H1 (cell line): ENCODE data around the gene UTP3. TPM values are rescaled to one million over a fixed set of nuclear protein-coding genes. Genes with fewer than 3 reads are reported as not detected.

Experiments
- CTCF ChIA-PET: fragments of 300-600 bp; sonication (Branson Sonifier 250); formaldehyde crosslinking; loops from one replicate; lab custom pipeline; 2021; ENCODE audit not compliant: partially characterized antibody; lab: Charles Lee
- POLR2A ChIA-PET: fragments of 300-600 bp; sonication (Branson Sonifier 250); formaldehyde crosslinking; loops from one replicate; lab custom pipeline; 2021; ENCODE audit warnings: inconsistent platforms; ENCODE audit not compliant: partially characterized antibody; lab: Charles Lee
- DNase-seq, 2 experiments: peaks; one replicate each; pipeline versions ENCODE4 v3.0.0 to v3.0.0-alpha.2; 2010 to 2022; ENCODE audit warnings: low spot score in 2 of 2, low read depth in 1 of 2, mixed read lengths in 1 of 2
- FAIRE-seq: peaks from 2 replicates; lab custom pipeline; 2011; peaks lifted over from hg19 to GRCh38; lab: Jason Lieb, UNC
- H2AFZ ChIP-seq: 2 replicates; pipeline ENCODE4 v1.8.1; 2012; ENCODE audit warnings: low read length, inconsistent platforms
- H2AK5ac ChIP-seq: 2 replicates; pipeline ENCODE4 v1.6.1; 2013; ENCODE audit warnings: low read depth, low read length
- H2BK120ac ChIP-seq: replicated peaks from 2 replicates; pipeline ENCODE3; 2013; ENCODE audit warnings: low read depth, low read length, inconsistent platforms
- H2BK12ac ChIP-seq: 2 replicates; pipeline ENCODE4 v1.6.1; 2013; ENCODE audit warnings: low read depth, low read length
- H2BK15ac ChIP-seq: 2 replicates; pipeline ENCODE4 v1.6.1; 2013; ENCODE audit warnings: low read length
- H2BK20ac ChIP-seq: 2 replicates; pipeline ENCODE4 v1.6.1; 2013; ENCODE audit warnings: low read length
- H2BK5ac ChIP-seq: 2 replicates; pipeline ENCODE4 v1.6.1; 2013; ENCODE audit warnings: low read depth, low read length
- H3K14ac ChIP-seq: 2 replicates; pipeline ENCODE4 v1.6.1; 2013; ENCODE audit warnings: inconsistent platforms; ENCODE audit not compliant: insufficient read length
- H3K18ac ChIP-seq: 2 replicates; pipeline ENCODE4 v1.6.1; 2013; ENCODE audit warnings: low read length; ENCODE audit errors: extremely low read depth
- H3K23ac ChIP-seq: 2 replicates; pipeline ENCODE4 v1.6.1; 2013; ENCODE audit warnings: inconsistent platforms; ENCODE audit not compliant: insufficient read length
- H3K23me2 ChIP-seq: 2 replicates; pipeline ENCODE4 v1.6.1; 2013; ENCODE audit warnings: low read depth, low read length
- H3K27ac ChIP-seq: 2 replicates; pipeline ENCODE4 v1.6.1; 2011; ENCODE audit warnings: low read depth, low read length, inconsistent platforms
- H3K27me3 ChIP-seq, 4 experiments: replicated peaks in 1 of 4; 1 replicate in 1 of 4; 2 replicates in 3 of 4; pipeline versions ENCODE4 v1.6.1 to v1.8.1; 2011 to 2013; ENCODE audit warnings: low read length in 3 of 4, mild to moderate bottlenecking in 3 of 4, inconsistent platforms in 2 of 4, mixed read lengths in 2 of 4, moderate library complexity in 1 of 4; ENCODE audit not compliant: control insufficient read depth in 3 of 4, insufficient read depth in 3 of 4; ENCODE audit errors: extremely low read depth in 1 of 4
- H3K36me3 ChIP-seq, 4 experiments: 2 replicates each; pipeline versions ENCODE4 v1.6.1 to v1.8.1; 2011 to 2013; ENCODE audit warnings: mild to moderate bottlenecking in 4 of 4, low read length in 3 of 4, moderate library complexity in 2 of 4, control low read depth in 1 of 4, inconsistent platforms in 1 of 4; ENCODE audit not compliant: insufficient read depth in 4 of 4, control insufficient read depth in 2 of 4
- H3K4ac ChIP-seq: replicated peaks from 2 replicates; pipeline ENCODE3; 2013; ENCODE audit warnings: low read length, low read depth, mixed read lengths, inconsistent platforms; ENCODE audit not compliant: insufficient read length
- H3K4me1 ChIP-seq, 4 experiments: replicated peaks in 1 of 4; 1 replicate in 1 of 4; 2 replicates in 3 of 4; pipeline versions ENCODE4 v1.6.1 to v1.8.1; 2011 to 2013; ENCODE audit warnings: low read length in 3 of 4, inconsistent platforms in 2 of 4, mixed read lengths in 1 of 4; ENCODE audit not compliant: insufficient read depth in 4 of 4, control insufficient read depth in 3 of 4
- H3K4me2 ChIP-seq, 2 experiments: 2 replicates each; pipeline versions ENCODE4 v1.6.1 to v1.8.1; 2011 to 2013; ENCODE audit warnings: low read depth in 2 of 2, low read length in 2 of 2, control low read depth in 1 of 2, inconsistent platforms in 1 of 2, mild to moderate bottlenecking in 1 of 2; ENCODE audit not compliant: insufficient read depth in 1 of 2
- H3K4me3 ChIP-seq, 4 experiments: fragments of 200-600, 300-600 bp in 1 of 4; sonication (generic), shearing (Covaris generic), sonication (Bioruptor Twin) in 1 of 4; 2 replicates each; pipeline versions ENCODE4 v1.5.1 to v1.8.1; 2011 to 2016; ENCODE audit warnings: low read length in 4 of 4, low read depth in 3 of 4, control low read depth in 2 of 4, inconsistent platforms in 2 of 4, mild to moderate bottlenecking in 2 of 4, mixed read lengths in 1 of 4, moderate library complexity in 1 of 4; ENCODE audit not compliant: insufficient read depth in 2 of 4; ENCODE audit errors: extremely low read depth in 1 of 4
- H3K56ac ChIP-seq: replicated peaks from 2 replicates; pipeline ENCODE3; 2013; ENCODE audit warnings: low read depth, mild to moderate bottlenecking, mixed read lengths, low read length, inconsistent platforms; ENCODE audit not compliant: insufficient read length
- H3K79me1 ChIP-seq: 2 replicates; pipeline ENCODE4 v1.6.1; 2013; ENCODE audit warnings: low read depth, low read length, control low read depth
- H3K79me2 ChIP-seq, 2 experiments: 2 replicates each; pipeline versions ENCODE4 v1.6.1 to v1.8.1; 2012 to 2013; ENCODE audit warnings: low read length in 2 of 2, mild to moderate bottlenecking in 2 of 2, inconsistent platforms in 1 of 2; ENCODE audit not compliant: insufficient read depth in 2 of 2, control insufficient read depth in 1 of 2
- H3K9ac ChIP-seq, 4 experiments: replicated peaks in 1 of 4; 1 replicate in 1 of 4; 2 replicates in 3 of 4; pipeline versions ENCODE4 v1.6.1 to v1.8.1; 2011 to 2013; ENCODE audit warnings: low read depth in 3 of 4, low read length in 3 of 4, control low read depth in 2 of 4, mild to moderate bottlenecking in 2 of 4, moderate library complexity in 2 of 4, inconsistent platforms in 1 of 4; ENCODE audit errors: extremely low read depth in 1 of 4
- H3K9me3 ChIP-seq, 2 experiments: 2 replicates each; pipeline versions ENCODE4 v1.6.1 to v1.8.1; 2012 to 2013; ENCODE audit warnings: mild to moderate bottlenecking in 2 of 2, moderate library complexity in 2 of 2, control low read depth in 1 of 2, inconsistent platforms in 1 of 2, low read depth in 1 of 2, low read length in 1 of 2, mixed read lengths in 1 of 2; ENCODE audit not compliant: insufficient read depth in 2 of 2
- H4K20me1 ChIP-seq, 2 experiments: replicated peaks in 1 of 2; 2 replicates each; pipeline versions ENCODE3 to v1.8.1; 2011 to 2013; ENCODE audit warnings: inconsistent platforms in 2 of 2, low read length in 2 of 2, mild to moderate bottlenecking in 1 of 2; ENCODE audit not compliant: insufficient read depth in 2 of 2, control insufficient read depth in 1 of 2
- H4K5ac ChIP-seq: 2 replicates; pipeline ENCODE4 v1.6.1; 2013; ENCODE audit warnings: low read length, low read depth, mixed read lengths, inconsistent platforms; ENCODE audit not compliant: insufficient read length
- H4K8ac ChIP-seq: 2 replicates; pipeline ENCODE4 v1.8.0; 2013; ENCODE audit warnings: mild to moderate bottlenecking, moderate library complexity, low read length, inconsistent platforms; ENCODE audit not compliant: insufficient read depth; ENCODE audit errors: extremely low read depth
- H4K91ac ChIP-seq: replicated peaks from 2 replicates; pipeline ENCODE3; 2013; ENCODE audit warnings: low read length, mixed read lengths, inconsistent platforms; ENCODE audit not compliant: insufficient read length
- CHD2 ChIP-seq: IDR thresholded peaks from 2 replicates; pipeline ENCODE4 v1.6.1; 2012; ENCODE audit warnings: low read length, improper control_type of control experiment
- E2F6 ChIP-seq: IDR thresholded peaks from 2 replicates; pipeline ENCODE4 v1.6.1; 2012; ENCODE audit warnings: inconsistent platforms
- SIN3A ChIP-seq, 2 experiments: IDR thresholded peaks in 1 of 2; conservative IDR thresholded peaks in 1 of 2; 2 replicates each; pipeline ENCODE4 v1.6.1; 2011 to 2012; ENCODE audit warnings: low read length in 2 of 2, improper control_type of control experiment in 1 of 2, low read depth in 1 of 2, mild to moderate bottlenecking in 1 of 2
- TAF1 ChIP-seq: IDR thresholded peaks from 2 replicates; pipeline ENCODE4 v1.6.1; 2011; ENCODE audit warnings: mild to moderate bottlenecking, low read depth, low read length
- TCF12 ChIP-seq: IDR thresholded peaks from 2 replicates; pipeline ENCODE4 v1.6.1; 2011; ENCODE audit warnings: low read depth, mild to moderate bottlenecking, low read length
- WGBS, 2 experiments: shearing (Covaris generic) in 1 of 2; methylation state at CpG; one replicate each; pipeline versions ENCODE4 v1.1.6 to v1.1.7; 2013 to 2015; ENCODE audit warnings: low lambda C conversion rate in 2 of 2, mixed read lengths in 2 of 2, inconsistent platforms in 1 of 2, low coverage in 1 of 2, missing lambda C conversion rate in 1 of 2; ENCODE audit not compliant: insufficient replicate concordance in 2 of 2, insufficient coverage in 1 of 2, insufficient read length in 1 of 2; ENCODE audit errors: extremely low coverage in 1 of 2, missing lambda C conversion rate in 1 of 2; 5-methylcytosine and 5-hydroxymethylcytosine counted together
- long read RNA-seq, 2 experiments: library from RNA in 1 of 2; library from capped mRNA in 1 of 2; stranded (forward); transcript quantifications; one replicate each; pipeline ENCODE4 v2.0.0, GENCODE V29; 2021; ENCODE audit warnings: inconsistent platforms in 1 of 2
- polyA minus RNA-seq, 3 experiments: library from RNA; depleted of rRNA, polyadenylated mRNA; stranded (reverse); fragments of >200 nt; gene quantifications; 1 replicate in 2 of 3; 2 replicates in 1 of 3; pipeline ENCODE4 v1.2.3, GENCODE V29; 2011
- polyA plus RNA-seq, 7 experiments: library from polyadenylated mRNA; depleted of rRNA in 3 of 7; stranded (reverse) in 5 of 7; unstranded in 2 of 7; fragments of >200 nt in 5 of 7; fragments of 200-250 nt in 2 of 7; gene quantifications; 1 replicate in 5 of 7; 2 replicates in 1 of 7; 4 replicates in 1 of 7; pipeline versions ENCODE4 v1.2.1 to v1.2.3, GENCODE V29; 2011 to 2013; ENCODE audit warnings: missing spikeins in 2 of 7, mixed read lengths in 2 of 7
- total RNA-seq: library from RNA; stranded (reverse); fragmentation: NEBNext Ultra II Directional; extraction: Animal tissue kit (Norgen Biotek cat#: 25700); gene quantifications from 2 replicates; pipeline ENCODE4 v1.2.1, GENCODE V29; 2021

Gene UTP3
- 50.6 and 51.3 TPM in 2 replicates for total RNA-seq
- polyA plus RNA-seq (2011; rRNA removed), result 11.2 and 11.8 TPM in 2 replicates
- polyA plus RNA-seq (2011; cell fraction: cytosol; rRNA removed), result 28.4 TPM
- polyA plus RNA-seq (2011; cell fraction: nucleus; rRNA removed), result 12.8 TPM
- 46.0 to 69.3 TPM (median 52.7 TPM) in 4 replicates for polyA plus RNA-seq (2012, experiment 1 of 2)
- 11.2 TPM for polyA plus RNA-seq (2012, experiment 2 of 2)
- 50.3 TPM for polyA plus RNA-seq (2013, experiment 1 of 2)
- polyA plus RNA-seq (2013, experiment 2 of 2), result 49.7 TPM
- polyA minus RNA-seq (2011; rRNA and poly(A)+ RNA removed), result 4.8 and 5.4 TPM in 2 replicates
- 7.3 TPM for polyA minus RNA-seq (2011; cell fraction: cytosol; rRNA and poly(A)+ RNA removed)
- 8.0 TPM for polyA minus RNA-seq (2011; cell fraction: nucleus; rRNA and poly(A)+ RNA removed)
- long read RNA-seq, experiment 1, transcript UTP3-201 (1 exons, 2,073 nt), result major isoform, 38 of 38 reads
- long read RNA-seq, experiment 1, partial matches to known transcripts, result 0 of 38 reads
- long read RNA-seq, experiment 1, other reads (novel, unspliced or antisense), result 0 of 38 reads
- long read RNA-seq, experiment 2, transcript UTP3-201 (1 exons, 2,073 nt), result major isoform, 48 of 48 reads
- long read RNA-seq, experiment 2, partial matches to known transcripts, result 0 of 48 reads
- long read RNA-seq, experiment 2, other reads (novel, unspliced or antisense), result 0 of 48 reads

- H4K20me1 ChIP-seq, result no peaks in the 10 kb centered on the region
- peak within 1 kb of the TSS; percentile 91 to 94 (median 92) for H3K9ac ChIP-seq
- H3K56ac ChIP-seq, result peak within 1 kb of the TSS; percentile 84
- peak within 1 kb of the TSS; percentile 96 for H2BK5ac ChIP-seq
- H2BK120ac ChIP-seq, result no peak within 1 kb of the TSS
- peak within 1 kb of the TSS; percentile 77 to 93 for H3K4me2 ChIP-seq
- no peak within 1 kb of the TSS for H2BK20ac ChIP-seq
- H4K91ac ChIP-seq, result peak within 1 kb of the TSS; percentile 70
- no peaks in the 10 kb centered on the region for H3K27me3 ChIP-seq
- peak within 1 kb of the TSS; percentile 55 for H4K5ac ChIP-seq
- H3K23me2 ChIP-seq, result peaks cover 13% of the 10 kb centered on the region; the same call in 1 of the 2 replicates
- no peak within 1 kb of the TSS for H3K14ac ChIP-seq
- H2BK12ac ChIP-seq, result no peak within 1 kb of the TSS; the same call in 1 of the 2 replicates
- H4K8ac ChIP-seq, result peak within 1 kb of the TSS; percentile 88; the same call in 1 of the 2 replicates
- peaks cover 0 to 2% (median 0%) of the 10 kb centered on the region in 4 experiments; a peak in 2 of 7 replicates for H3K4me1 ChIP-seq
- H2AK5ac ChIP-seq, result peak within 1 kb of the TSS; percentile 40; the same call in 1 of the 2 replicates
- DNase-seq (peak; percentile 92 to 95), FAIRE-seq (peak; percentile 79)
- 2% methylated on average over 70 of the region's 70 CpGs; no CpG with 5 or more reads in 1 of the 2 experiments for WGBS, 2 experiments
- H3K18ac ChIP-seq, result peak within 1 kb of the TSS; percentile 83
- H3K79me1 ChIP-seq, result peaks cover 2% of the 10 kb centered on the region; the same call in 1 of the 2 replicates
- ChIA-PET CTCF (interaction anchor here (0.7 to 3.4 kb wide), 17 partner anchors 8 to 500 kb away, joined by 3 to 36 read pairs (median 4); partner anchors contain the start of gene RUFY3), POLR2A (interaction anchor here (1.2 to 7.7 kb wide), 5 partner anchors 13 to 31 kb away, joined by 3 to 86 read pairs (median 4); no protein-coding TSS in a partner anchor)
- H3K27ac ChIP-seq, result peak within 1 kb of the TSS; percentile 86
- H3K23ac ChIP-seq, result no peak within 1 kb of the TSS
- peak within 1 kb of the TSS; percentile 79 to 99 (median 91) for H3K4me3 ChIP-seq
- H2BK15ac ChIP-seq, result no peak within 1 kb of the TSS
- H3K79me2 ChIP-seq, result peaks cover 6 to 32% of the 10 kb centered on the region in 2 experiments
- no peaks in the 10 kb centered on the region for H3K9me3 ChIP-seq
- peak within 1 kb of the TSS; percentile 91 for H3K4ac ChIP-seq
- peaks cover 0 to 15% (median 1%) of the 10 kb centered on the region in 4 experiments; a peak in 1 of 8 replicates for H3K36me3 ChIP-seq
- peak within 1 kb of the TSS; percentile 68 for H2AFZ ChIP-seq
- TF ChIP-seq TAF1, result peak; percentile 79
- peak; percentile 45; the same call in 1 of the 2 replicates for TF ChIP-seq CHD2
- peak; percentile 62; the same call in 1 of the 2 replicates for TF ChIP-seq TCF12
- peak; percentile 68; the same call in 1 of the 2 replicates for TF ChIP-seq E2F6
- TF ChIP-seq SIN3A (conservative IDR thresholded peaks at IDR 0.05 in 1 of 2, IDR thresholded peaks at IDR 0.05 in 1 of 2; ENCODE audit: low read depth in 1 of 2, low read length in 2 of 2), result peak; percentile 57 to 61; a peak in 3 of 4 replicates
Measured at GRCh38 chr4:70687821-70688794, at the start of gene UTP3. TSS of gene UTP3 (plus strand) at chr4:70688532. CDS start at chr4:70688678, 146 bp downstream.
